Epithelial cell of esophagus (primary cell): ENCODE data around the gene PLIN4.

Source experiments
- DNase-seq: peaks from one replicate; pipeline ENCODE4 v3.0.0; 2010; ENCODE audit warnings: low read depth
- H3K4me3 ChIP-seq: 2 replicates; pipeline ENCODE4 v1.5.1; 2011; ENCODE audit warnings: mild to moderate bottlenecking, low read length, control low read depth
- TF ChIP-seq, protein P1 (sequence below): IDR thresholded peaks from 2 replicates; pipeline ENCODE4 v1.5.1; 2011; ENCODE audit warnings: low read depth, mild to moderate bottlenecking, low read length, control low read depth, inconsistent platforms; ENCODE audit not compliant: insufficient read depth; ENCODE audit errors: missing control alignments

The PLIN4 gene

DNA sequence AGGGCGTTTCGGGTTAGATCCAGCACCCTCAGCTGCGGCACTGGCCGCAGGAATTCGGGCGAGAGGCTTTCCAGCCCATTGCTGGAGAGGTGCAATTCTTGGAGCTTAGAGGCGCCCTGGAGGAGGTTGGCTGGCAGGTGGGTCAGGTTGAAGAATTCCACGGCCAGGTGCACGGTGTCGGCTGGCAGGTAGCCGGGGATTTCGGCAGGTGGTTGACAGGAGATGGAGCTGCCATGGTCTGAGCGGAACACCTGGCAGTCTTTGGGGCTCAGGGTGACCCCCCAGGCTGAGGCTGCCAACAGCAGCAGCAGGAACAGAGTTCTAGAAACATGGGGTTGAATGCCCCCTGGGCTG lies 20.3 kb upstream of the PLIN4 start:
- H3K4me3 ChIP-seq: no peak overlapping the region
- DNase-seq: no peak
- TF ChIP-seq, protein P1, sequence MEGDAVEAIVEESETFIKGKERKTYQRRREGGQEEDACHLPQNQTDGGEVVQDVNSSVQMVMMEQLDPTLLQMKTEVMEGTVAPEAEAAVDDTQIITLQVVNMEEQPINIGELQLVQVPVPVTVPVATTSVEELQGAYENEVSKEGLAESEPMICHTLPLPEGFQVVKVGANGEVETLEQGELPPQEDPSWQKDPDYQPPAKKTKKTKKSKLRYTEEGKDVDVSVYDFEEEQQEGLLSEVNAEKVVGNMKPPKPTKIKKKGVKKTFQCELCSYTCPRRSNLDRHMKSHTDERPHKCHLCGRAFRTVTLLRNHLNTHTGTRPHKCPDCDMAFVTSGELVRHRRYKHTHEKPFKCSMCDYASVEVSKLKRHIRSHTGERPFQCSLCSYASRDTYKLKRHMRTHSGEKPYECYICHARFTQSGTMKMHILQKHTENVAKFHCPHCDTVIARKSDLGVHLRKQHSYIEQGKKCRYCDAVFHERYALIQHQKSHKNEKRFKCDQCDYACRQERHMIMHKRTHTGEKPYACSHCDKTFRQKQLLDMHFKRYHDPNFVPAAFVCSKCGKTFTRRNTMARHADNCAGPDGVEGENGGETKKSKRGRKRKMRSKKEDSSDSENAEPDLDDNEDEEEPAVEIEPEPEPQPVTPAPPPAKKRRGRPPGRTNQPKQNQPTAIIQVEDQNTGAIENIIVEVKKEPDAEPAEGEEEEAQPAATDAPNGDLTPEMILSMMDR: no peak

DNA sequence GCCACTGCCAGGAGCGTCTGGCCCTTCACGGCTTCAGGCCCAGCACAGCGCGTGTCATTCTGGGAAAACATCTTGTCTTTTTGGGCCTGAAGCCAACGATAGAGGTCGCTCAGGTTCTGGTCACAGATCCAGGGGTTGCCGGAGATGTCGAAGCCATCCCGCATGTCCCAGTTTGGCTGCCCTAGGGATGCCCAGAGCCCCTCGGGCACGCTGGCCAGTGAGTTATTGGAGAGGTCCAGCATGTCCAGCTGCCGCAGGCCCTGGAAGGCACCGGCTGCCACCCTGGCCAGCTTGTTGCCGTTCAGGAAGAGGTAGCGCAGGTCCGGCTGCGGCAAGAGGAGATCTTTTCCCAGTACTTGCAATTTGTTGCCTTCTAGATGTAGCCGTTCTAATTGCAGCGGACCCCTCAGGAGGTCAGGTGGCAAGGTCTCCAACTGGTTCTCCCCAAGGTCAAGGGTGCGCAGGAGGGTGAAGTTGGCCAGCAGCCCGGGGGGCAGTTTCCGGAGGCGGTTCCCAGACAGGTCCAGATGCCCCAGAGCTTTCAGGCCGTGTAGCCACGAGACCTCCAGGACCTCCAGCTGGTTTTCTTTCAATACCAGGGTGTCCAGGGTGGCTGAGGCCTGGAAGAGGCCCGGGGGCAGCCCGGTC lies 19.8 kb upstream of the PLIN4 start:
- TF ChIP-seq, protein P1: no peak
- DNase-seq: no peak
- H3K4me3 ChIP-seq: no peak overlapping the region

DNA sequence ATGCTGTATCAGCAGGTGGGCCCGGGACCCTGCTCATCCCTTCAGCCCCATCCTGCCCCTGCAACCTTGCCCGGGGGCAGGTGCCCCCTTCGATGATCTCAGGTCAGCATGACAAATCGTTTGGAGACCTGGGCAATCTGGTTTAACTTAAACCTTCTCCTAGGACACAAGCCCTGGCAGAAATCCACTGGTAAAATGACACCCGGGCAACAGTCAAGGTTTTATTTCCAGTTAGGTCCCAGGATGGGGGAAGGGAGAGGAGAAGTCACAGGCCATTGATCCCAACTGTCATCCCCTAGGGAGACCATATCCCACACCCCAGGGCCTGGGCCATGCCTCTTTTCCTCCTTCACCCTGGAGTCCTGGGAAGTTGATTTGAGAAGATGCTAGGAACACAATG lies 18.5 kb upstream of the PLIN4 start:
- H3K4me3 ChIP-seq: no peak overlapping the region
- DNase-seq: no peak
- TF ChIP-seq, protein P1: no peak

DNA sequence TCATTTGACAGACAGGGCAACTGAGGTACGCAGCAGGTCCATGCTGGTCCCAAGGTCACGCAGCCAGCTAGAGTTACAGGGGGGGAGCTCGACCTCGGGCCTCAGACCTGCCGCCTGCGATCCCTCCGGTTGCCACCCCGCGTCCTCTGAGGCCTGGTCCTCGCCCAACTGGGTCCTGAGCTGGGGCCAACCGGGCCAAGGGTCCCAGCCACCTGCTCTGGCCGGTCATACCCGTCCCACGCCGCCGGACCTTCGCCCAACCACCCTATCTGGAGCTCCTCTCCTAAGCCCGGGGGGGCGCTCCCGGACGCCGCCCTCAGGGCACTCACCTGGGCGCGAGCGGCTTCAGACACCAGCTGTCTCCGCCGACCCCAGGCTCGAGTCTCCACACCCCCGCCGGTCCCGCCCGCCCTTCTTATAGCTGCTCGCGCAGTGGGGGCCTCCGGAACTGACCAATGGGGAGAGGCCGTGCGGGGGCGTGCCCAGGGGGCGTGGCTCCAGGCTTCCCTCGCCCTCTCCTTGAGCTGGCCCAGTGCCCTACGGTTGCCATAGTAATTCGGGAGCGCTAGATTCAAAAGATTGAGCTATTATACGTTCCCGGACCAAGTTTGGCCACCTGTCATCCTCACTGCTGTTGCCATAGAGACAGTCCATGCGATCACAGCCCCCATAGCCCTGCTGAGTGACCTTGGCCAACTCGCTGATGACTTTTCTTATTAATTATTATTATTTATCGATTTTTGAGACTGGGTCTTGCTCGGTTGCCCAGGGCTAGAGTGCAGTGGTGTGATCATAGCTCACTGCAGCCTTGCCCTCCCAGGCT lies 16.8 kb upstream of the PLIN4 start, which contains the start of gene PLIN5:
Gene PLIN5 (minus strand): TSS at position 389 of the 823 bp plus-strand sequence. CDS start 1,150 bp downstream, outside the sequence.
- TF ChIP-seq, protein P1: no peak
- no peak within 1 kb of the TSS for H3K4me3 ChIP-seq
- DNase-seq: peak; percentile 42

DNA sequence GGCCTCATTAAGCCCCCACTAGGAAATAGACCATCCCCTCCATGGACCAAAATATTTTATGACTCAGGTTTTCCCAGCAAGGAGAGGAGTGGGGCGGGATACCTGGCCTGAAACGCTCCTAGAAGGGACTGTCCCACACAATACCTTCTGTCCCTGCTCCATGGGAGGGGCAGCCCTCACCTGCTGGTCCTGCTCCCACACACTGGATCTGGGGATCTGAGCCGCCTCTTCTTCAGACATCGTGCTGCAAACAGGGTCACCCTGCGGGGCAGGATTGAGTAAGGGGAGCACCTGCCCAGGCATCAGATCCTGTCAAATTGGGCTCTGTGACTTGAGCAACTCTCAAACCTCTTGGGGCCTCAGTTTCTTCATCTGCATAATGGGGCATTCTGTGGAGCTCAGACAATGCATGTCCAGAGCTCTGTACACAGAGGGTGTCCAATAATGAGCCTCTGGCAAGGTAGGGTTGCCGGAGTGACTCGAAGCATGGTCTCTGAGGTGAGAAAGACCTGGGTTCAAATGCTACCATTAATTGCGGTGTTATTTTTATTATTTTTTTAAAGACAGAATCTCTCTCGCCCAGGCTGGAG lies 15.6 kb upstream of the PLIN4 start:
- H3K4me3 ChIP-seq: no peak overlapping the region
- TF ChIP-seq, protein P1: no peak
- DNase-seq: no peak

DNA sequence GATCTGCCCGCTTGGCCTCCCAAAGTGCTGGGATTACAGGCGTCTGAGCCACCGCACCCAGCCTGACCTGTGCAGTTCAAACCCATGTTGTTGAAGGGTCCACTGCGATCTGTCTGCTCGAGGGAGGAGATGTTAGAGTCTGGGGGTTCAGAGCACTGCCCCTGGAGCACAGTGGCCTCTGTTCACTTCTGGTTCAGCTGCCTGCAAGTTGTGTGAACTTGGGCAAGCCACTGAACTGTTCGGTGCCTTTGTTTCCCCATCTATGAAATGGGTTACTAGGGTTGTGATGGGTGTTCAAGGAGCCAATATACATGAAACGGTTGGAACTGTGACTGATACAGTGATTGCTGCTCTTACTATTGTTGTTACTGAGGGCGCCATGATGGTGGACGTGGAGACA lies 15.0 kb upstream of the PLIN4 start:
- DNase-seq: no peak
- H3K4me3 ChIP-seq: no peak overlapping the region
- TF ChIP-seq, protein P1: no peak
